Measurements from ENCODE around the gene RNASEH2A.

RNASEH2A gene

DNA sequence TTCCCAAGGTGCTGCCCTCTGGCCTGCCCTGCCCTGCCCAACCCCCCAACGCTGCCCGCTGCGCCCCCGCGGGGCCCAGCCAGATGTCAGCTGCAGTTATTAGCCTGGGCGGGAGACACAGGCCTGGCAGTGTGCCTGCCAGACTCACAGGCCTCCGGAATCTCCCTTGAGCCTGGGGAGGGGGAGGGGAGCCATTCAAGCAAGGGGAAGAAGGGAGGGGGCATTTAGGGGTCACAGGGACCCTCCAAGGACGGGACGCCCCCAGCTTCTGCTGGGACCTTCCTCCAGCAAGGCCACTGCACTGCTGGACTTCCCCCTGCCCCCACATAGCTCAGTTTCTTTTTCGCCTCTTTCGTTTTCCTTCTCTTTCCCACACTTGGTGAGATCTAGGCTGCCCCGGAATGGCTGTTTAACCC, 17.7 kb upstream of the RNASEH2A start:
- no peak for TF ChIP-seq POLR2AphosphoS5 (IDR thresholded peaks at IDR 0.05; ENCODE audit: low read depth, low read length)
- TF ChIP-seq TAF1 (IDR thresholded peaks at IDR 0.05; ENCODE audit: borderline replicate concordance, insufficient read depth, low read length) = no peak
- TF ChIP-seq, protein P1, sequence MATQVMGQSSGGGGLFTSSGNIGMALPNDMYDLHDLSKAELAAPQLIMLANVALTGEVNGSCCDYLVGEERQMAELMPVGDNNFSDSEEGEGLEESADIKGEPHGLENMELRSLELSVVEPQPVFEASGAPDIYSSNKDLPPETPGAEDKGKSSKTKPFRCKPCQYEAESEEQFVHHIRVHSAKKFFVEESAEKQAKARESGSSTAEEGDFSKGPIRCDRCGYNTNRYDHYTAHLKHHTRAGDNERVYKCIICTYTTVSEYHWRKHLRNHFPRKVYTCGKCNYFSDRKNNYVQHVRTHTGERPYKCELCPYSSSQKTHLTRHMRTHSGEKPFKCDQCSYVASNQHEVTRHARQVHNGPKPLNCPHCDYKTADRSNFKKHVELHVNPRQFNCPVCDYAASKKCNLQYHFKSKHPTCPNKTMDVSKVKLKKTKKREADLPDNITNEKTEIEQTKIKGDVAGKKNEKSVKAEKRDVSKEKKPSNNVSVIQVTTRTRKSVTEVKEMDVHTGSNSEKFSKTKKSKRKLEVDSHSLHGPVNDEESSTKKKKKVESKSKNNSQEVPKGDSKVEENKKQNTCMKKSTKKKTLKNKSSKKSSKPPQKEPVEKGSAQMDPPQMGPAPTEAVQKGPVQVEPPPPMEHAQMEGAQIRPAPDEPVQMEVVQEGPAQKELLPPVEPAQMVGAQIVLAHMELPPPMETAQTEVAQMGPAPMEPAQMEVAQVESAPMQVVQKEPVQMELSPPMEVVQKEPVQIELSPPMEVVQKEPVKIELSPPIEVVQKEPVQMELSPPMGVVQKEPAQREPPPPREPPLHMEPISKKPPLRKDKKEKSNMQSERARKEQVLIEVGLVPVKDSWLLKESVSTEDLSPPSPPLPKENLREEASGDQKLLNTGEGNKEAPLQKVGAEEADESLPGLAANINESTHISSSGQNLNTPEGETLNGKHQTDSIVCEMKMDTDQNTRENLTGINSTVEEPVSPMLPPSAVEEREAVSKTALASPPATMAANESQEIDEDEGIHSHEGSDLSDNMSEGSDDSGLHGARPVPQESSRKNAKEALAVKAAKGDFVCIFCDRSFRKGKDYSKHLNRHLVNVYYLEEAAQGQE (IDR thresholded peaks at IDR 0.05; ENCODE audit: insufficient read depth in 1 of 2, low read depth in 2 of 2, low read length in 2 of 2) = no peak
- no peak; the same call in 1 of the 2 replicates for TF ChIP-seq SIN3A (IDR thresholded peaks at IDR 0.05; ENCODE audit: borderline replicate concordance, insufficient read depth, low read length)
- no peak for TF ChIP-seq FOXP2 (optimal IDR thresholded peaks at IDR 0.05; ENCODE audit: borderline replicate concordance, extremely low read depth, extremely low read length, insufficient read depth)

DNA sequence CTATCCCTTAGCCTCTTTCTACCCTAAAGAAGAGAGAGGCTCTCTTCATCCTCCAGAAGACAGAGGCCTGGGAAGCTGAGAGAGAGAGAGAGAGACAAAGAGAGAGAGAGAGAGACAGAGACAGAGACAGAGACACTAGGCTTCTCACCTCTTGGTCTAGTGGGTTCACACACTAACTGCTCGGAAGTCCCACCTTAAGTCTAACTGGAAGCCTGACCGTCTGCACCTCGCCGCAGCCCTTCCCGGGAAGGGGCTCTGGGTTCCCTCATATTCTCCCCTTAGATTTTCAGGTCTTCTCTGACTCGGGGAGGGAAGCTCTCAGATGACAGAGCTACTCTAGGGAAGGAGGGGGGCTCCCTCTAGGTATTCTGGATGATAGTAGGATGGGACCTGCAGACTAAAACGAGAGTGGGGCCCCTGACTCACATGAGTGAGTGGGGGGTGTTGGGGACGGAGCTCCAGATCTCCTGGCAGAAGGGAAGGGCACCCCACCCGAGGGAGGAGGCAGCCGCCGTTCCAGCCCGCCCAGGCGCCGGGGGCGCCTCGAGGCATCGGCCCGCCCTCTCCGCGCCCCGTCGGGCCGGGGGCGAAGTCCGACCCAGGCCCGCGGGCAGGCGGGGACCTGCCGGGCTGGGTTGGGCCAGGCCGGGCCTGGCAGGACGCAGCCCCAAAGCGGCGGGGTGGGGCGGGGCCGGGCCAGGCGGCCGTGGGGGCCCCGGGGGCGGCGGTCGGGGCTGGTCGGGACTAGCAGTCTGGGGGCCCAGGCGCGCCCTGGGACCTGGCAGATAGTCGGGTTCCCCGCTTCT, 17.1 kb upstream of the RNASEH2A start:
- TF ChIP-seq SIN3A (IDR thresholded peaks at IDR 0.05; ENCODE audit: borderline replicate concordance, insufficient read depth, low read length) (no peak), TAF1 (IDR thresholded peaks at IDR 0.05; ENCODE audit: borderline replicate concordance, insufficient read depth, low read length) (no peak), POLR2AphosphoS5 (IDR thresholded peaks at IDR 0.05; ENCODE audit: low read depth, low read length) (no peak), FOXP2 (optimal IDR thresholded peaks at IDR 0.05; ENCODE audit: borderline replicate concordance, extremely low read depth, extremely low read length, insufficient read depth) (no peak)
- TF ChIP-seq, protein P1 (IDR thresholded peaks at IDR 0.05; ENCODE audit: insufficient read depth in 1 of 2, low read depth in 2 of 2, low read length in 2 of 2) = no peak

DNA sequence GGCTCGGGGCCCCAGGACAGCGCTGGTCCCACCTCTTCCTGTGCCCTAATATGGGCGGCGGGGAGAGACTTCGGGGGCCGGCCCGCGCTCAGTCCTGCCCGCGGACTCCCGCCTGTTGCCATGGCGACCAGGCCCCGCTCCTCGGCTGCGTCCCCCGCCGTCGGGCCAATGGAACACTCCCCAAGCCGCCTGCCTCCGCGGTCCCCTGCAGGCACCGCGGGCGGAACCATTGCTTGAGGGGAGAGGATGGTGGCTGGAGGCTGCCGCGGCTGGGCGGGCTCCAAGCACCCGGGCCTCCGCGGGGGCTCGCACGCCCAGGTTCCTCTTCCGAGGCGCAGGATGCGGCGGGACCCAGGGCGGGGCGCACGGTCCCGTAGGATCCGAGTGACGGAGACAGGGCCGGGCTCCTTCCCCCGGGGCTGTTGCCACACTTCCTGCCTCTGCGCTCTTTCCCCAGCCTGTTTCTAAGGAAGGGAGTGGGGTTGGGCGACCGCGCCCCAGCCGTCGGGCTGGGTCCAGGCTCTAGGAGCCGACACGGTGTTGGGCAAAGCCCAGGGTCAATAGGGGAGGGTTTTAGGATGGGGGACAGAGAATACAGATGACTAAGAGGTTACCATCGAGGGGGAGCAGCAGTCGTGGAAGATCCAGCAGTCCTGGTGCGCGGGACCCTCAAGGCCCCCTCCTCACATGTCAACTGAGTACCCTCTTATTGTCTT, 16.3 kb upstream of the RNASEH2A start:
- TF ChIP-seq POLR2AphosphoS5 (IDR thresholded peaks at IDR 0.05; ENCODE audit: low read depth, low read length) (no peak), TAF1 (IDR thresholded peaks at IDR 0.05; ENCODE audit: borderline replicate concordance, insufficient read depth, low read length) (no peak)
- TF ChIP-seq, protein P1 (IDR thresholded peaks at IDR 0.05; ENCODE audit: insufficient read depth in 1 of 2, low read depth in 2 of 2, low read length in 2 of 2) = no peak

GRCh38 chr19:12790628-12791344, 15.6 kb upstream of the RNASEH2A start:
- TF ChIP-seq, protein P1 (IDR thresholded peaks at IDR 0.05; ENCODE audit: insufficient read depth in 1 of 2, low read depth in 2 of 2, low read length in 2 of 2) = no peak
- TF ChIP-seq POLR2AphosphoS5 (IDR thresholded peaks at IDR 0.05; ENCODE audit: low read depth, low read length) (no peak), FOXP2 (optimal IDR thresholded peaks at IDR 0.05; ENCODE audit: borderline replicate concordance, extremely low read depth, extremely low read length, insufficient read depth) (no peak), TAF1 (IDR thresholded peaks at IDR 0.05; ENCODE audit: borderline replicate concordance, insufficient read depth, low read length) (no peak), SIN3A (IDR thresholded peaks at IDR 0.05; ENCODE audit: borderline replicate concordance, insufficient read depth, low read length) (no peak; the same call in 1 of the 2 replicates)
